Measurements from ENCODE around the gene SYNGR3. TPM values are rescaled to one million over a fixed set of nuclear protein-coding genes. Genes with fewer than 3 reads are reported as not detected.
"Not testable (repeated sequence)": the region's sequence is repeated elsewhere in the genome, so short reads cannot be mapped to it uniquely, and the experiment has no call there.

The SYNGR3 gene
- total and polyA plus RNA-seq, 2 of the 13 experiments (the other 11 are each of a cell fraction or from before 2014, with no cell fraction given), result 0.97 to 5.7 TPM

- TF ChIP-seq PCBP1 (IDR thresholded peaks at IDR 0.05; ENCODE audit: borderline replicate concordance, low read depth, low read length) (peak; percentile 71; the same call in 1 of the 2 replicates), ZBTB7A (CRISPR knock-in tag; IDR thresholded peaks at IDR 0.05) (peak; percentile 70; the same call in 1 of the 2 replicates), SAP130 (CRISPR knock-in tag; IDR thresholded peaks at IDR 0.05; ENCODE audit: low read depth) (peak; percentile 17; the same call in 1 of the 2 replicates), TFDP1 (CRISPR knock-in tag; IDR thresholded peaks at IDR 0.05; ENCODE audit: borderline replicate concordance) (0 out of 2 replicates have a peak, but pooled peaks have one; percentile 2), RXRA (CRISPR knock-in tag; IDR thresholded peaks at IDR 0.05) (peak; percentile 23; the same call in 1 of the 2 replicates), ZFP91 (CRISPR knock-in tag; IDR thresholded peaks at IDR 0.05; ENCODE audit: borderline replicate concordance) (peak; percentile 67; the same call in 1 of the 2 replicates), NR2F6 (IDR thresholded peaks at IDR 0.05) (0 out of 2 replicates have a peak, but pooled peaks have one; percentile 6), ZNF572 (CRISPR knock-in tag; IDR thresholded peaks at IDR 0.05) (0 out of 2 replicates have a peak, but pooled peaks have one; percentile 1), POLR2A (IDR thresholded peaks at IDR 0.05; ENCODE audit: insufficient read depth in 1 of 2, low read depth in 2 of 2, low read length in 2 of 2) (0 out of 4 replicates have a peak, but pooled peaks of 1 of the 2 experiments have one; percentile 9), RBFOX2 (IDR thresholded peaks at IDR 0.05; ENCODE audit: low read depth, low read length) (peak; percentile 81), ZNF605 (CRISPR knock-in tag; IDR thresholded peaks at IDR 0.05) (0 out of 2 replicates have a peak, but pooled peaks have one; percentile 30)
- TF ChIP-seq, protein P1, sequence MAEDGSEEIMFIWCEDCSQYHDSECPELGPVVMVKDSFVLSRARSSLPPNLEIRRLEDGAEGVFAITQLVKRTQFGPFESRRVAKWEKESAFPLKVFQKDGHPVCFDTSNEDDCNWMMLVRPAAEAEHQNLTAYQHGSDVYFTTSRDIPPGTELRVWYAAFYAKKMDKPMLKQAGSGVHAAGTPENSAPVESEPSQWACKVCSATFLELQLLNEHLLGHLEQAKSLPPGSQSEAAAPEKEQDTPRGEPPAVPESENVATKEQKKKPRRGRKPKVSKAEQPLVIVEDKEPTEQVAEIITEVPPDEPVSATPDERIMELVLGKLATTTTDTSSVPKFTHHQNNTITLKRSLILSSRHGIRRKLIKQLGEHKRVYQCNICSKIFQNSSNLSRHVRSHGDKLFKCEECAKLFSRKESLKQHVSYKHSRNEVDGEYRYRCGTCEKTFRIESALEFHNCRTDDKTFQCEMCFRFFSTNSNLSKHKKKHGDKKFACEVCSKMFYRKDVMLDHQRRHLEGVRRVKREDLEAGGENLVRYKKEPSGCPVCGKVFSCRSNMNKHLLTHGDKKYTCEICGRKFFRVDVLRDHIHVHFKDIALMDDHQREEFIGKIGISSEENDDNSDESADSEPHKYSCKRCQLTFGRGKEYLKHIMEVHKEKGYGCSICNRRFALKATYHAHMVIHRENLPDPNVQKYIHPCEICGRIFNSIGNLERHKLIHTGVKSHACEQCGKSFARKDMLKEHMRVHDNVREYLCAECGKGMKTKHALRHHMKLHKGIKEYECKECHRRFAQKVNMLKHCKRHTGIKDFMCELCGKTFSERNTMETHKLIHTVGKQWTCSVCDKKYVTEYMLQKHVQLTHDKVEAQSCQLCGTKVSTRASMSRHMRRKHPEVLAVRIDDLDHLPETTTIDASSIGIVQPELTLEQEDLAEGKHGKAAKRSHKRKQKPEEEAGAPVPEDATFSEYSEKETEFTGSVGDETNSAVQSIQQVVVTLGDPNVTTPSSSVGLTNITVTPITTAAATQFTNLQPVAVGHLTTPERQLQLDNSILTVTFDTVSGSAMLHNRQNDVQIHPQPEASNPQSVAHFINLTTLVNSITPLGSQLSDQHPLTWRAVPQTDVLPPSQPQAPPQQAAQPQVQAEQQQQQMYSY (CRISPR knock-in tag; IDR thresholded peaks at IDR 0.05), result peak; percentile 96
- TF ChIP-seq NR2F6 (CRISPR knock-in tag; IDR thresholded peaks at IDR 0.05), result not testable (repeated sequence)
These were observed 44.3 kb downstream of the SYNGR3 start (continued) for GRCh38 chr16:2033909-2034695.

Data from HepG2 (cell line).